Measurements from ENCODE around the gene RNF17. TPM values are rescaled to one million over a fixed set of nuclear protein-coding genes. Genes with fewer than 3 reads are reported as not detected.

RNF17 gene
- total RNA-seq, 1 donor from 2014 or later, result not detected

- Mint-ChIP-seq H3K9me3 (no peaks in the 10 kb centered on the region), H3K27ac (no peak overlapping the region), H3K27me3 (ENCODE audit: low read depth) (no peaks in the 10 kb centered on the region), H3K4me3 (no peak overlapping the region), H3K4me1 (peaks cover 13% of the 10 kb centered on the region), H3K36me3 (no peaks in the 10 kb centered on the region)
- TF ChIP-seq CTCF (IDR thresholded peaks at IDR 0.05; ENCODE audit: unreplicated experiment), result no peak
- no peak for DNase-seq (ENCODE audit: low spot score in 2 of 2, unreplicated experiment in 2 of 2)
Observed at GRCh38 chr13:24863748-24864540, 100.0 kb downstream of the RNF17 start.

- TF ChIP-seq CTCF (IDR thresholded peaks at IDR 0.05; ENCODE audit: unreplicated experiment), result no peak
Observed at GRCh38 chr13:24864579-24864978, 100.6 kb downstream of the RNF17 start.

GRCh38 chr13:24865163-24865953 lies 101.4 kb downstream of the RNF17 start:
- Mint-ChIP-seq H3K27ac (peak overlapping the region; percentile 74), H3K36me3 (no peaks in the 10 kb centered on the region), H3K4me1 (peaks cover 23% of the 10 kb centered on the region), H3K4me3 (no peak overlapping the region), H3K27me3 (ENCODE audit: low read depth) (no peaks in the 10 kb centered on the region), H3K9me3 (no peaks in the 10 kb centered on the region)
- DNase-seq (ENCODE audit: low spot score in 2 of 2, unreplicated experiment in 2 of 2), result no peak
- TF ChIP-seq CTCF (IDR thresholded peaks at IDR 0.05; ENCODE audit: unreplicated experiment), result no peak

More at GRCh38 chr13:24864579-24864978, 100.6 kb downstream of the RNF17 start:
- no peak overlapping the region for H3K4me3 Mint-ChIP-seq
- no peaks in the 10 kb centered on the region for H3K9me3 Mint-ChIP-seq
- peaks cover 20% of the 10 kb centered on the region for H3K4me1 Mint-ChIP-seq
- H3K27ac Mint-ChIP-seq, result no peak overlapping the region
- no peaks in the 10 kb centered on the region for H3K36me3 Mint-ChIP-seq
- no peak for DNase-seq (ENCODE audit: low spot score in 2 of 2, unreplicated experiment in 2 of 2)
- H3K27me3 Mint-ChIP-seq (ENCODE audit: low read depth), result no peaks in the 10 kb centered on the region

GRCh38 chr13:24866488-24866887 lies 102.5 kb downstream of the RNF17 start:
- no peak overlapping the region for H3K4me3 Mint-ChIP-seq
- no peak overlapping the region for H3K27ac Mint-ChIP-seq
- H3K9me3 Mint-ChIP-seq, result no peaks in the 10 kb centered on the region
- no peak for TF ChIP-seq CTCF (IDR thresholded peaks at IDR 0.05; ENCODE audit: unreplicated experiment)
- H3K27me3 Mint-ChIP-seq (ENCODE audit: low read depth), result no peaks in the 10 kb centered on the region
- H3K36me3 Mint-ChIP-seq, result no peaks in the 10 kb centered on the region
- peaks cover 28% of the 10 kb centered on the region for H3K4me1 Mint-ChIP-seq
- DNase-seq (ENCODE audit: low spot score in 2 of 2, unreplicated experiment in 2 of 2), result no peak

- Mint-ChIP-seq H3K4me3 (no peak overlapping the region), H3K27ac (no peak overlapping the region), H3K4me1 (peaks cover 26% of the 10 kb centered on the region), H3K27me3 (ENCODE audit: low read depth) (no peaks in the 10 kb centered on the region), H3K9me3 (no peaks in the 10 kb centered on the region), H3K36me3 (no peaks in the 10 kb centered on the region)
- TF ChIP-seq CTCF (IDR thresholded peaks at IDR 0.05; ENCODE audit: unreplicated experiment), result no peak
- DNase-seq (ENCODE audit: low spot score in 2 of 2, unreplicated experiment in 2 of 2), result no peak
Observed at GRCh38 chr13:24868874-24869273, 104.9 kb downstream of the RNF17 start.
